HG03095 (cell line): ENCODE results near the gene DZIP1.
"Not testable (repeated sequence)": the region's sequence is repeated elsewhere in the genome, so short reads cannot be mapped to it uniquely, and the experiment has no call there.

Experiments used
- ATAC-seq: cut with Tn5 transposase; IDR thresholded peaks from one replicate; pipeline ENCODE4 v1.9.1; 2021; ENCODE audit warnings: moderate library complexity; ENCODE audit not compliant: unreplicated experiment

The DZIP1 gene, protein sequence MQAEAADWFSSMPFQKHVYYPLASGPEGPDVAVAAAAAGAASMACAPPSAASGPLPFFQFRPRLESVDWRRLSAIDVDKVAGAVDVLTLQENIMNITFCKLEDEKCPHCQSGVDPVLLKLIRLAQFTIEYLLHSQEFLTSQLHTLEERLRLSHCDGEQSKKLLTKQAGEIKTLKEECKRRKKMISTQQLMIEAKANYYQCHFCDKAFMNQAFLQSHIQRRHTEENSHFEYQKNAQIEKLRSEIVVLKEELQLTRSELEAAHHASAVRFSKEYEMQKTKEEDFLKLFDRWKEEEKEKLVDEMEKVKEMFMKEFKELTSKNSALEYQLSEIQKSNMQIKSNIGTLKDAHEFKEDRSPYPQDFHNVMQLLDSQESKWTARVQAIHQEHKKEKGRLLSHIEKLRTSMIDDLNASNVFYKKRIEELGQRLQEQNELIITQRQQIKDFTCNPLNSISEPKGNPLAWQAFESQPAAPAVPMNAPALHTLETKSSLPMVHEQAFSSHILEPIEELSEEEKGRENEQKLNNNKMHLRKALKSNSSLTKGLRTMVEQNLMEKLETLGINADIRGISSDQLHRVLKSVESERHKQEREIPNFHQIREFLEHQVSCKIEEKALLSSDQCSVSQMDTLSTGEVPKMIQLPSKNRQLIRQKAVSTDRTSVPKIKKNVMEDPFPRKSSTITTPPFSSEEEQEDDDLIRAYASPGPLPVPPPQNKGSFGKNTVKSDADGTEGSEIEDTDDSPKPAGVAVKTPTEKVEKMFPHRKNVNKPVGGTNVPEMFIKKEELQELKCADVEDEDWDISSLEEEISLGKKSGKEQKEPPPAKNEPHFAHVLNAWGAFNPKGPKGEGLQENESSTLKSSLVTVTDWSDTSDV

DNA sequence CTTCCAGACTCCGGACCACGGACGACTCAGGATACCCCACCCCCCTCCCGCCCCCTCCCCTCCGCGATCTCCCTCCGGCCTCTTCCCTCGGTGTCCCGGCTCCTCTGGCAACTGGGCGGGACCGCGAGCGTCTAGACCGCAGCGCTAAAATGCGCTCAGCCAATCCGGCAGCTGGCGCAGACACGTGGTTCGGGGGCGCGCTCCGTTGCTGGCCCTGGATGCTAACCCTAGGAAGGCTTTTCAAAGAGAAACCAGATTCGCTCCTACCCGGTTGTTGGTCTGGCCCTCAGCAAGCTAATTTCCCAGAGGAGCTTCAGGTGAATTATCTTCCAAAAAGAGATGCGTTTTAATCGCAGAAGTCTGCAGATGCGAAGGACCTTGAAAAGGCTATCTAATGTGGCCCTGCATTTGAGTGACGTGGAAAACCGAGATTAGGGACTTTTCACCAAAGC is at the start of gene DZIP1:
Gene DZIP1 (minus strand): TSS at position 106 of the 452 bp plus-strand sequence. CDS start 2,677 bp downstream, outside the sequence.
- peak; percentile 62 for ATAC-seq

DNA sequence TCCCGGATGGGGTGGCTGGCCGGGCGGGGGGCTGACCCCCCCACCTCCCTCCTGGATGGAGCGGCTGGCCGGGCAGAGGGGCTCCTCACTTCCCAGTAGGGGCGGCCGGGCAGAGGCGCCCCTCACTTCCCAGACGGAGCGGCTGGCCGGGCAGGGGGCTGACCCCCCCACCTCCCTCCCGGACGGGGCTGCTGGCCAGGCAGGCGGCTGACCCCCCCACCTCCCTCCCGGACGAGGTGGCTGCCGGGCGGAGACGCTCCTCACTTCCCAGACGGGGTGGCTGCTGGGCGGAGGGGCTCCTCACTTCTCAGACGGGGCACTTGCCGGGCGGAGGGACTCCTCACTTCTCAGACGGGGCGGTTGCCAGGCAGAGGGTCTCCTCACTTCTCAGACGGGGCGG is 46.5 kb upstream of the DZIP1 start:
- not testable (repeated sequence) for ATAC-seq

DNA sequence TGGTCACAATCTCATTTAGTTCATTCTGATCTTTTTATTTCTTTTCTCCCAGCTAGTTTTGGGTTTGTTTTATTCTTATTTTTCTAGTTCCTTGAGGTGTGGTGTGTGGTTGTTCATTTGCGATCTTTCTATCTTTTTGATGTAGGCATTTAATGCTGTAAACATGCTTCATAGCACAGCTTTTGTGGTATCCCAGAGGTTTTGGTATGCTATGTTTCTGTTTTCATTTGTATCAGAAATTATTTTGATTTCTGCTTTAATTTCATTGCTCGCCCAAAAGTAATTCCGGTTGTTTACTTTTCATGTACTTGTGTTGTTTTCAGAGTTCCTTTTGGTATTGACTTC is 45.0 kb upstream of the DZIP1 start:
- ATAC-seq, result no peak

DNA sequence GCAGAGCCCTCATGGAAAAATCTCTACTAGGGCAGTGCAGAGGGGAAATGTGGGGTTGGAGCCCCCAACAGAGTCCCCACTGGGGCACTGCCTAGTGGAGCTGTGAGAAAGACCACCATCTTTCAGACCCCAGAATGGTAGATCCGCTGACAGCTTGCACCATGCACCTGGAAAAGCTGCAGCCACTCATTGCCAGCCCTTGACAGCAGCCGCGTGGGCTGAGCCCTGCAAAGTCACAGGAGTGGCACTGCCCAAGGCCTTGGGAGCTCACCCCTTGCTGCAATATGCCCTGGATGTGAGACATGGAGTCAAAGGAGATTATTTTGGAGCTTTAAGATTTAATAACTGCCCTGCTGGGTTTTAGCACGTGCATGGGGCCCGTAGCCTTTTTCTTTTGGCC is 40.5 kb upstream of the DZIP1 start:
- ATAC-seq, result not testable (repeated sequence)

DNA sequence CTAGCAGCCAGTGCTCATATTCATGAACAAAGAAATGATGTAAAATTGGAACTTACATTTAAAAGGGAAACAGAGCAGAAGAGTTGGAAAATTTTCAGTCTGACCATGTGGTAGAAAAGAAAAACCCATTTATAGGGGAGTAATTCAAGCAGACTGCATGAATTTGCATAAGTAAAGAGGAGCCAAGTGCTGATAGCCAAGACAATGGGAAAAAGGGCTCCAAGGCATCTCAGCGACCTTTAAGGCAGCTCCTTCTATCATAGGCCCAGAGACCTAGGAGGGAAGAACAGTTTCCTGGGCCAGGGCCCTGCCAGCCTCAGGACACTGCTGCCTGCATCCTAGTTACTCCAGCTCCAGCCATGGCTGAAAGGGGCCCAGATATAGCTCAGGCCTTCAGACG is 39.9 kb upstream of the DZIP1 start:
- ATAC-seq, result no peak

DNA sequence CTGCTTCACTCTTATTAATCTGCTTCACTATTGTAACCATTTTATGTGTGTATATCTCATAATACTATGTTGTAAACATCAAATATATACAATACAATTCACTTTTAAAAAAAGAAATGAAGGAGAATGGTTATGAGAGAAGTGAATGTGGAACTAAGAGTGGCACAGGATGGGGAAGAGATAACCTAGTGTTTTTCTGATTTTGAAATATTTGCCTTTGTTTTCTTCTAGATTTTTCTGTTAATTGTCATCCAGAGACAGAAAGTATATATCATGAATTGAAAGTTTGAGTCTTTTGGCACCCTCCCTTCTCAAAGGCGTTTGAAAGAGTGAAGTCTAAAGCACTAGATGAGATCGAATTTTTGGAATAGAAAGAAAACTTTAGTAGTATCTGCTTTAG is 35.2 kb upstream of the DZIP1 start:
- no peak for ATAC-seq

DNA sequence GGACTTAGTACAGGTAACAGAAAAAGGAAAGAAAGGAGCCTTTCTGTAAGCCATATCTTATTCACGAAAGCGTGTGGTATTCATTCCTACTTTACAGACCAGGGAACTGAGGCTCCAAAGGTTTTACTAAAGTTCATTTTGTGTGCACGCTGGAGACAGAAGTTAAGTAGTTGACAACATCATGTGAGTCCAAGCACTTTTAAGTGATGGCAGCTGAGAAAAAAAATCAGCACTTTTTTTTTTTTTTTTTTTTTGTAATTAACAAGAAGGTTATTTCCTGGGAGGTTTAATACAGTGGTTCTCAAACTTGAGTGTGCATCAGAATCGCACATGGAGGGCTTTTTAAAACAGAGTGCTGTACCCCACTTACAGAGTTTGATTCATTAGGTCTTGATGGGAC is 34.5 kb upstream of the DZIP1 start:
- no peak for ATAC-seq

DNA sequence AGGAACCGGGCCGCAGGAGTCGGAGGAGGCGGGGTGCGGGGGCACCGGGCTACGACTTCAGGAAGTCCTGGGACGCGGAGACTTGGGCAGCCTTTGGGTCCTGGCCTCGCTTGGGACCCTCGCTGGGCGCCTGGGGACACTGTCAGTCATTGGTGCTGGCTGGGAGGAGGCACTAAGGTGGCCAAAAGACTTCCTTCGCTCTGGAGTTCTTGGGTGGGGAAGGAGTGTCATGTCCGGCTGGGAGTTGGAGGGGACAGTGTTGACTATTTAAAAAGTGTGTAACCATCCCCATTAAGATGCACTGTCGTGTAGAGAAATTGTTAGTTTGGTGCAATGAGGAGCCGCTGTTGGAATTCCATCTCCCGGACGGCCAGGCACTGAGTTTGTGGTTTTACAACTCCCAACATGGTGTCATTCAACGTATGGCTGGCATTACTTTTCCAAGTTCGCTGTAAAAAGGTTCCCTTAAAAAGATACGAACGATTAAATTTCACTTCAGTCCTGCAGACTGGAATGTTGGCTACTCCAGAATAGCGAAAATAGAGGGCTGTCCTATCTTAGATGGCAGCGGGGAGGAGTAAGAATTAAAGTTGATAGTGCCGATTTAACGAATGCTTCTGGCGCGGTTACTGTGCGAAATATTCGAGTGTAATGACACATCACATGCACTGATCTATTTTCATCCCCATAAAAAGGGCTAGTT is 33.2 kb upstream of the DZIP1 start:
- peak; percentile 7 for ATAC-seq

DNA sequence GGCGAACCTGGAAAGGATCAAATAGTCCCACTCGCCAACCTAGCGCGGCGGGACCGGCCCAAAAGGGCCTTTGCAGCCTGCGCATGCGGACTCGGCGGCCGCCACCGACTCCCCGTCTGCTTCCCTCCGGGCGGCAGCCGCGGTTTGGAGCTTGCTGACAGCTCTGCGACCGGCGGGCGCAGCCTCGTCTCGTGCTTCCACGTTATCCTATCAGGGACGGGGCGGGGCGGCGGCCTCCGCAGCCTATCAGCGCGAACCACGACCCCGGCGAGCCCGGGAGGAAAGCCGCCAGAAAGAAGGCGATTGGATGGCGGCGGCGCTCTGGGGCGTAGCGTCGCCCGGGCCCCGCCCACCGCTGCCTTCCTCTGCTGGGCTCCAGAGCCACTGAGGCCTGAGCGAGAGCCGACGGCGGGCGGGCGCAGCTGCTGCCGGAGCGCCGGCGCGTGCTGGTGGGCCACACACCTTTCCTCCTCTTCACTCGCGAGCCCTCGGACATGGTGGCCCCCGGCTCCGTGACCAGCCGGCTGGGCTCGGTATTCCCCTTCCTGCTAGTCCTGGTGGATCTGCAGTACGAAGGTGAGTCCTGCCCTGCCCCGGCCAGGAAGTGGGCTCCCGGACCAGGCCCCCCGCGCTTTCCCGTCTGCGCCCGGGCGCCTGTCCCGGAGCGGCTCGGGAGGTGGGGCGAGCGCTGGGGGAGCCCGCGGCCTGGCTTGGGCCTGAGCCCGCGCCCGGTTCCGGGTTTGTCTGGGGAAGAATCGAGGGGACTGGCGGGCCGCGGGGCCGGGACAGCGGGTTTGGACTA is 32.5 kb upstream of the DZIP1 start, which contains the start of gene DNAJC3:
Gene DNAJC3 (plus strand): TSS at position 378 of the 802 bp plus-strand sequence. CDS start 117 bp downstream, at position 495.
- peak; percentile 95 for ATAC-seq

DNA sequence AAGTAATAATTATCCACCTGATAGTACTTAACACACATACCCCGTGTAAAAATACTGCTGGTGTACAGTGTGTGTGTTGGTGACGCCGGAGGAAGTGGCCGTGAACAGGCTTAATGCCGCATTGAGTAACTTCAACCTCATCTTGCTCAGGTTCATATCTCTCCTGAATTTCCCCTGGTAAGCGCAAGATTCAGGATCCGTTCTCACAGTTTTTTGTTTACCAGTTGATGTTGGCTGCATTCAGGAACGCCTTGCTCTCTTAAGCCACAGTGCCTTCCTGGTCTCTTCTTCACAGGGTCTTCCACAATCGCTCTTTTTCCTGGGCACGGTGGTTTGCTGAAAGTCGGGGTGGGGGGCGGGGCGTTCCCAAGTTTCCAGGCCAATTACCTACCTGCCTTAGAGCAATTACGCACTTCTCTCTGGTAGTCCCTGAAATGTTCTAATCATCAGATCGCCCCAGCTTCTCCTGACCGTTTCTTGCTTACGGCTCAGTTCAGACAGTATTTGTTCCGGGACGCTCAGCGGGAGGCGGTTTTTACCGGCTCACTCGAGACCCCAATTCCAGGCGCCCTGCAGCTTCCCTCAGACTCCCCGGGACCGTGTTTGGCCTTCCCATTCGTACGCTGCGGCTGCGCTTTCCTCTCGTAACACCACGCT is 31.7 kb upstream of the DZIP1 start:
- peak; percentile 5 for ATAC-seq

DNA sequence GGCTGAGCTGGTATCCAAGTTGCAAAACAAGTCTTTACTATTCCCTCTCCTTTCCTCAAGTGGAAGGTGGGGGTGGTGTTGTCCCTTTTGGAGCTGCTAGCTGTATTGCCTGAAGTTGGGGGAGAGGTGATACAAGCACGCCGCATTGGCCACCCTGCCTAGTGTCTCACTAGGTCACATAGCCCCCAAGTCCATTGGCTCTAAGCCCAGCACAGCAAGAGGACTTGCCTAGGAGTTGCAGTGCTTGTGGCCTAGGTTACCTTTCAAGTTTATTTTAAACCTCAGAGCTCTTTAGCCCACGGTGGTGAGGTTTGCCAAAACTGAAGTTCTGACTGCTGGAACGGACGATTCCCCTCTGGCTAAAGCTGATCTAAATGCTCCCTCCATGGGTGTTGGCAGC is 27.1 kb upstream of the DZIP1 start:
- ATAC-seq, result no peak

DNA sequence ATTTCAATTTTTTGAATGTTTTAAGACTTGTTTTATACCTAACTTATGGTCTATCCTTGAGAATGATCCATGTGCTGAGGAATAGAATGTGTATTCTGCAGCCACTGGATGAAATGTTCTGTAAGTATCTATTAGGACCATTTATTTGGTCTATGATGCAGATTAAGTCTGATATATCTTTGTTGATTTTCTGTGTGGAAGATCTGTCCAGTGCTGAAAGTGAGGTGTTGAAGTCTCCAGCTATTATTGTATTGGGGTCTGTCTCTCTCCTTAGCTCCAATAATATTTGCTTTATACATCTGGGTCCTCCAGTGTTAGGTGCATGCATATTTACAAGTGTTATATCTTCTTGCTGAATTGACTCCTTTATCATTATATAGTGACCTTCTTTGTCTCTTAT is 22.7 kb upstream of the DZIP1 start:
- ATAC-seq, result not testable (repeated sequence)

DNA sequence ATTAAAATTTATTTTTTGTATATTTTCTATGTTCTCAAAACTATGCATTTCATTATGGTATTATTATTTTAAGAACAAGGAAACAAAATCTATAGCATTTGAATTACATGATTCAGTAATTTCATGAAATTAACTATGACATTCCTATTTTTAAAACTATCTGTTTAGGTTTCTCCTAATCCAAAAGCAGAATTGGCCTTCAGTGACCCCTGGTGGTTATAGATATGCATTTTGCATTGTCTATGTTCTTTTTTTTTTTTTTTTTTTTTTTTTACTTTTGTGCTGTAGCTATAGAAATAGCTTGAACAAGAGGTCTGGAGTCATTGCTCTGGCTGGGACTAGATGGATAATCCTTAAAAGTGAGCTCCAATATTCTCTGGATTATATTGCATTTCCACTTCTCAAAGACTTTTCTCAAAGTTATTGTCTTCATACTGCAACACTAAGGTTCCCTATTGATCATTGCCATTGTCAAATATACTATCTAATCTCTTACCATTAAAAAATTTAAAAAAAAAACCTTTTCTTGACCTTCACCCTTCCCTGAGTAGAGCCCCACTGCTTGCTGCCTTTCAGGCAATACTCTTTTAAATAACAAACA is 16.6 kb upstream of the DZIP1 start:
- no peak for ATAC-seq

DNA sequence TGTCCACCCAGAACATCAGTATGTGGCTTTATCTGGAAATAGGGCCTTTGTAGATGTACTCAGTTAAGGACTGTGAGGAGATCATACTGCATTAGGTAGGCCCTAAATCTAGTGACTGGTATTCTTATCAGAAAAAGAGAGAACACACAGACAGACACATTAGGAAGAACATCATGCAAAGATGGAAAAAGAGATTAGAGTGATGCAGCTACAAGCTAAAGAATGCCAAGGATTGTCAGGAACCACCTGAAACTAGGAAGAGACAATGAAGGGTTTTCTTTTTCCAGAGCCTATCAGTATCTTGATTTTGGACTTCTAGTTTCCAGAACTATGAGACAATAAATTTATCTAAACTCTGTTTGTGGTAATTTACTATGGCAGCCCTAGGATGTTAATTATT is 15.0 kb upstream of the DZIP1 start:
- ATAC-seq, result no peak

DNA sequence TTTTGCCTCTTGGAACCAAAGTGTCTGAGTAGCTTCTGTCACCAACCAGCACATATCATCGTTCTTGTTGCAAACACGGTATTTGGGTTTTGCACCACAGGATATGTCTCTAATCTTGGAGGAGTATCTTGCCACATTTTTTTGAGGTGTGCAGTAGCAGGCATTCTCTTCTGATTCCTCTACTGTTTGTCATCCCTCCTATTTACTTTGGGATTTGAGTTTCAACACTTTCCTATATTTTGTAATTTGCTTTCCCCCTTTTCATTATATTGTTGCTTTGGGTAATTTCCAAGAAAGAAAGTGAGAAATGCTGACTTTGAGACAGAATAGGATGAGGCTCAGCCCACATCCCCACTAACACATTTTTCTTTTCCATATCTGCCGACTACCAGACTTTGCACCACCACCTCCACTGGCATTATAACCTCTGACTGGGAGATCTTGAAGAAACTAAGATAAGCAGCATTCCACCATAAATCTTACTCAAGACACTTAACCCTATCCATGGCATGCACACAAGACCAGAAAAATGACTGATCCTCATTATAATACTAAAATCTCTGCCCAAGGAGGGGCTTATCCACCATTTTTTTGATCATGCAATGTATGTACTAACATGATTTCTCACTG is 12.0 kb upstream of the DZIP1 start:
- ATAC-seq, result no peak

DNA sequence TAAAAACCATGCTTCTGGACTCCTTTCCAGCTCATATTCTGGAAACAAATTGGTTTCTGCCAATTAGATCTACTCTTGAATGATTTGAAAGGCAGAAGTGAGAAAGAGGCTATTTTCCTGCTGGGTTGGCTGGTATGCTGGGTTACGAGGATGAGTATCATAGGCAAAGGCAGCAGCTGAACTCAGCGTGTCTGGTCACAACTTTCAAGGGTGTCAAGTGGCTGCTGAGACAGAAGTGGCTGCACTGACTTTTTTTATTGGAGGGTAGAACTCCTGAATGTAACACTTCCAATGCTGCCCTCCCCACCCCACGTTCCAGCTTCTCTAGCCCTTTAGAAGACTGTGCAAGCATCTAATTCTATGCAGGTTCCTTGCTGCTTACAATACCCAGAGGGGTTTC is 8.3 kb upstream of the DZIP1 start:
- ATAC-seq, result no peak

DNA sequence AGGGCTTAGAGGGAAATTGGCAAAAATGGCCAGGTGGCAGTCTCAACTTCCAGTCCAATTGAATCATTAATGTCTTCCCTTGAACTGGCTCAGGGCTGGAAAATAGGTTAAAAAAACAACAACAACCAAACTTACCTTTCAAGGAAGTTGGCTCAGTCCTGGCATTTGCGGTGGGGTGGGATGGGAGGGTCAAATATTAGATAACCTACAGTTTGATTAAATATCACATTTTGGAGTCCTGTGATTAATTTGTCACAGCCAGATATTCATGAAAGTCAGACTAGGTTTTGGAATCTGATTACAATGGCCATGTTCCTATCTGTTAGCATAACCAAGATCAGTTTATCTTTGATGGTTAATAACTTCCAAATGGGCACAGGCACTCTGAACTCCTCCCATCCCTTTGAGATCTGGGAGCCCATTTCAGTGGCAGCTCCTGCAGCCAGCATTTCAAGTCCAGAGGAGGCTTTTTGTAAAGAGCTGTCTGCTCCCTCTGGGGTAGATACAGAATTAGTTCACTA is 7.8 kb upstream of the DZIP1 start:
- no peak for ATAC-seq

DNA sequence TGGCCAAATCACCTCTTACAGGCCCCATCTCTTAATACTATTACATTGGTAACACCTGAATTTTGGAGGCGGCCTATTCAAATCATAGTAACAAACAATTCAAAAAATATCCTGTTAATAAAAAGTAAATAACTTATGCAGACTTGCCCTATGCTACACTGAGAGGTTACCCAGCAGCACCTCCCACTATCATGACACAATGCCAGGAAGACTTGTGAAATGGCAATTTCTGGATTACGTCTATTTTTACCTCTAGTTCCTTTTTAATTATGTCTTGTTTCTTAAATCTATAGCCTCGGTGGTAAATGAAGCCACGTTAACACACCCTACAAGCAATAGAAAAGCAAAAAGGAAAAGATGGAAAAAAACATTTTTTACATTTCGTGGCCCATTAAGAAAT is 6.2 kb upstream of the DZIP1 start:
- ATAC-seq, result no peak

DNA sequence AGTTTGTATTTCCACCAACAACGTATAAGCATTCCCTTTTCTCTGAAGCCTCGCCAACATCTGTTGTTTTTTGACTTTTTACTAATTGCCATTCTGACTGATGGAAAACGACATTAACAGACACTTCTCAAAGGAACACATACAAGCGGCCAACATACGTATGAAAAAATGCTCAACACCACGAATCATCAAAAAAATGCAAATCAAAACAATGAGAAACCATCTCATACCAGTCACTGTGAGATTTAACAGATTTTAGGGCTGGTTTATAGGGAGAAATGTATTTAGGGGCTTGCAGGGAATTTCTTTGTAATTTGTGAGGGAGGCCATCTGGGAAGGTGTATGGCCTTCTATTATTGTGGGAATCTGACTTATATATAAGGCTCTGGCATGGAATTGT is 2.8 kb upstream of the DZIP1 start:
- ATAC-seq, result no peak
